H9 (cell line): ENCODE results near the gene ZNF285. TPM values are rescaled to one million over a fixed set of nuclear protein-coding genes. Genes with fewer than 3 reads are reported as not detected.

Experiments used
- DNase-seq: peaks from one replicate; pipeline ENCODE4 v3.0.0-alpha.2; 2017
- H2AFZ ChIP-seq: one replicate; pipeline ENCODE4 v1.6.1; 2013; ENCODE audit warnings: mild to moderate bottlenecking, low read length, control low read depth, moderate library complexity
- H2AK5ac ChIP-seq: 2 replicates; pipeline ENCODE4 v1.6.1; 2013; ENCODE audit warnings: low read length, control low read depth, mixed read lengths; ENCODE audit not compliant: insufficient read length
- H2BK120ac ChIP-seq: one replicate; pipeline ENCODE4 v1.6.1; 2013; ENCODE audit warnings: low read depth, mild to moderate bottlenecking, low read length, control low read depth, inconsistent platforms; ENCODE audit not compliant: poor library complexity, severe bottlenecking
- H2BK12ac ChIP-seq: 2 replicates; pipeline ENCODE4 v1.6.1; 2013; ENCODE audit warnings: low read length, control low read depth, mixed read lengths, low read depth; ENCODE audit not compliant: insufficient read length
- H2BK15ac ChIP-seq: 2 replicates; pipeline ENCODE4 v1.6.1; 2013; ENCODE audit warnings: low read depth, low read length, control low read depth
- H2BK20ac ChIP-seq: one replicate; pipeline ENCODE4 v1.6.1; 2013; ENCODE audit warnings: low read depth, mild to moderate bottlenecking, low read length, control low read depth, inconsistent platforms; ENCODE audit not compliant: poor library complexity, severe bottlenecking
- H2BK5ac ChIP-seq: 2 replicates; pipeline ENCODE4 v1.6.1; 2013; ENCODE audit warnings: low read length, control low read depth, mixed read lengths; ENCODE audit not compliant: insufficient read length
- H3K14ac ChIP-seq: 2 replicates; pipeline ENCODE4 v1.6.1; 2013; ENCODE audit warnings: low read length, control low read depth; ENCODE audit not compliant: insufficient read depth
- H3K18ac ChIP-seq: 2 replicates; pipeline ENCODE4 v1.6.1; 2013; ENCODE audit warnings: low read depth, mild to moderate bottlenecking, mixed read lengths, low read length, control low read depth; ENCODE audit not compliant: insufficient read length
- H3K23ac ChIP-seq: 2 replicates; pipeline ENCODE4 v1.6.1; 2013; ENCODE audit warnings: low read length, control low read depth, mixed read lengths, low read depth; ENCODE audit not compliant: insufficient read length
- H3K23me2 ChIP-seq: 2 replicates; pipeline ENCODE4 v1.6.1; 2013; ENCODE audit warnings: low read depth, mild to moderate bottlenecking, mixed read lengths, low read length, control low read depth; ENCODE audit not compliant: insufficient read length, poor library complexity, severe bottlenecking
- H3K27ac ChIP-seq: 2 replicates; pipeline ENCODE4 v1.5.1; 2013; ENCODE audit warnings: low read length, control low read depth, mixed read lengths, low read depth; ENCODE audit not compliant: insufficient read length
- H3K27me3 ChIP-seq: 2 replicates; pipeline ENCODE4 v1.6.1; 2013; ENCODE audit warnings: low read length, control low read depth, inconsistent platforms; ENCODE audit not compliant: insufficient read depth
- H3K4ac ChIP-seq: 2 replicates; pipeline ENCODE4 v1.6.1; 2013; ENCODE audit warnings: low read depth, mild to moderate bottlenecking, control low read depth, inconsistent platforms, low read length, moderate library complexity
- H3K4me1 ChIP-seq: 2 replicates; pipeline ENCODE4 v1.6.1; 2013; ENCODE audit warnings: low read length, control low read depth, inconsistent platforms; ENCODE audit not compliant: insufficient read depth
- H3K4me2 ChIP-seq: 2 replicates; pipeline ENCODE4 v1.6.1; 2013; ENCODE audit warnings: low read length, control low read depth, mixed read lengths; ENCODE audit not compliant: insufficient read length, insufficient read depth
- H3K56ac ChIP-seq: 2 replicates; pipeline ENCODE4 v1.6.1; 2013; ENCODE audit warnings: low read depth, mild to moderate bottlenecking, mixed read lengths, low read length, control low read depth; ENCODE audit not compliant: insufficient read length
- H3K79me1 ChIP-seq: 2 replicates; pipeline ENCODE4 v1.6.1; 2013; ENCODE audit warnings: low read depth, mild to moderate bottlenecking, moderate library complexity, low read length, control low read depth, inconsistent platforms; ENCODE audit not compliant: insufficient read depth, poor library complexity, severe bottlenecking
- H3K79me2 ChIP-seq: 2 replicates; pipeline ENCODE4 v1.6.1; 2013; ENCODE audit warnings: low read length, control low read depth, inconsistent platforms; ENCODE audit not compliant: insufficient read depth
- H3K9ac ChIP-seq: 2 replicates; pipeline ENCODE4 v1.6.1; 2013; ENCODE audit warnings: low read length, control low read depth, mixed read lengths; ENCODE audit not compliant: insufficient read length; ENCODE audit errors: extremely low read depth
- H3K9me3 ChIP-seq: one replicate; pipeline ENCODE4 v1.6.1; 2013; ENCODE audit warnings: low read depth, low read length, inconsistent platforms; ENCODE audit not compliant: control insufficient read depth
- H3T11ph ChIP-seq: one replicate; pipeline ENCODE4 v1.6.1; 2013; ENCODE audit warnings: mild to moderate bottlenecking, low read length, control low read depth, inconsistent platforms
- H4K20me1 ChIP-seq: one replicate; pipeline ENCODE4 v1.6.1; 2013; ENCODE audit not compliant: control insufficient read depth, insufficient read length, insufficient read depth
- H4K5ac ChIP-seq: 2 replicates; pipeline ENCODE4 v1.6.1; 2013; ENCODE audit warnings: low read depth, mild to moderate bottlenecking, mixed read lengths, low read length, control low read depth; ENCODE audit not compliant: insufficient read length
- H4K8ac ChIP-seq: replicated peaks from 2 replicates; pipeline ENCODE4 v1.6.1; 2013; ENCODE audit warnings: low read length, control low read depth, mixed read lengths, low read depth; ENCODE audit not compliant: insufficient read length
- H4K91ac ChIP-seq: 2 replicates; pipeline ENCODE4 v1.6.1; 2013; ENCODE audit warnings: low read depth, mild to moderate bottlenecking, moderate library complexity, mixed read lengths, low read length, control low read depth; ENCODE audit not compliant: insufficient read length
- H3K27ac Mint-ChIP-seq, 3 experiments: 2 replicates in 2 of 3; 3 replicates in 1 of 3; pipeline ENCODE4 v1.8.0; 2020 to 2021; ENCODE audit warnings: mixed read lengths in 3 of 3, mild to moderate bottlenecking in 1 of 3, moderate library complexity in 1 of 3
- H3K27me3 Mint-ChIP-seq: 2 replicates; pipeline ENCODE4 v1.8.0; 2021; ENCODE audit warnings: low read depth, mild to moderate bottlenecking, moderate library complexity, mixed read lengths
- H3K36me3 Mint-ChIP-seq, 3 experiments: 2 replicates in 2 of 3; 3 replicates in 1 of 3; pipeline ENCODE4 v1.8.0; 2020 to 2021; ENCODE audit warnings: low read depth in 3 of 3, mixed read lengths in 3 of 3; ENCODE audit not compliant: insufficient read depth in 1 of 3
- H3K4me1 Mint-ChIP-seq, 2 experiments: 2 replicates each; pipeline ENCODE4 v1.8.0; 2020; ENCODE audit warnings: mixed read lengths in 2 of 2
- H3K4me3 Mint-ChIP-seq, 2 experiments: 2 replicates in 1 of 2; 3 replicates in 1 of 2; pipeline ENCODE4 v1.8.0; 2020 to 2021; ENCODE audit warnings: mild to moderate bottlenecking in 2 of 2, mixed read lengths in 2 of 2, moderate library complexity in 1 of 2
- H3K9me3 Mint-ChIP-seq, 2 experiments: 2 replicates in 1 of 2; 3 replicates in 1 of 2; pipeline ENCODE4 v1.8.0; 2020; ENCODE audit warnings: mild to moderate bottlenecking in 2 of 2, mixed read lengths in 2 of 2, moderate library complexity in 1 of 2
- CTCF ChIP-seq: fragments of 200-600 bp; sonication (generic); conservative IDR thresholded peaks from 3 replicates; pipeline ENCODE4 v1.8.0; 2021; ENCODE audit warnings: antibody characterized with exemption, mild to moderate bottlenecking
- WGBS: extraction: QIAGEN DNeasy Blood & Tissue Kit; methylation state at CpG from one replicate; pipeline ENCODE4 v1.1.7; 2013; ENCODE audit warnings: missing lambda C conversion rate, low lambda C conversion rate, mixed read lengths; ENCODE audit not compliant: insufficient read length; ENCODE audit errors: extremely low coverage; 5-methylcytosine and 5-hydroxymethylcytosine counted together
- total RNA-seq: library from RNA; stranded (reverse); gene quantifications from 2 replicates; pipeline ENCODE4 v1.2.1, GENCODE V29; 2021

Gene ZNF285
- total RNA-seq, 1 experiment from 2014 or later, result 3.9 TPM

- Histone ChIP-seq H3K79me2 (no peaks in the 10 kb centered on the region), H2BK15ac (no peak overlapping the region), H3K4ac (no peak overlapping the region), H3K9me3 (no peaks in the 10 kb centered on the region), H3K27ac (no peak overlapping the region), H2AFZ (no peak overlapping the region), H3K14ac (no peak overlapping the region), H2BK12ac (no peak overlapping the region), H4K5ac (no peak overlapping the region), H3K4me1 (no peaks in the 10 kb centered on the region; the same call in 1 of the 2 replicates), H4K91ac (no peak overlapping the region), H3K18ac (peak overlapping the region; percentile 64), H3K23me2 (no peaks in the 10 kb centered on the region), H3K4me2 (no peak overlapping the region), H4K8ac (no peak overlapping the region), H3K56ac (no peak overlapping the region), H4K20me1 (no peaks in the 10 kb centered on the region), H3K27me3 (no peaks in the 10 kb centered on the region), H3K9ac (no peak overlapping the region), H2BK120ac (no peak overlapping the region), H2BK20ac (no peak overlapping the region), H2AK5ac (no peak overlapping the region), H3T11ph (no peak overlapping the region), H3K23ac (no peak overlapping the region), H3K79me1 (no peaks in the 10 kb centered on the region), H2BK5ac (no peak overlapping the region)
- Mint-ChIP-seq H3K4me1 (no peaks in the 10 kb centered on the region), H3K4me3 (no peak overlapping the region), H3K36me3 (peaks cover 0 to 4% (median 3%) of the 10 kb centered on the region in 3 experiments; a peak in 4 of 7 replicates), H3K27ac (no peak overlapping the region), H3K27me3 (0 out of 2 replicates have a peak, but pooled peaks cover 2% of the 10 kb centered on the region), H3K9me3 (peaks cover 83 to 84% of the 10 kb centered on the region in 2 experiments)
- TF ChIP-seq CTCF, result no peak
- no CpG with 5 or more reads among the region's 17 CpGs for WGBS
- DNase-seq, result peak; percentile 36
Measured at GRCh38 chr19:44367024-44367423, 34.4 kb downstream of the ZNF285 start.
